Measurements from ENCODE around the gene ASTE1. TPM values are rescaled to one million over a fixed set of nuclear protein-coding genes. Genes with fewer than 3 reads are reported as not detected.

ASTE1 gene
- total RNA-seq, 1 experiment from 2014 or later, result 9.7 TPM

DNA sequence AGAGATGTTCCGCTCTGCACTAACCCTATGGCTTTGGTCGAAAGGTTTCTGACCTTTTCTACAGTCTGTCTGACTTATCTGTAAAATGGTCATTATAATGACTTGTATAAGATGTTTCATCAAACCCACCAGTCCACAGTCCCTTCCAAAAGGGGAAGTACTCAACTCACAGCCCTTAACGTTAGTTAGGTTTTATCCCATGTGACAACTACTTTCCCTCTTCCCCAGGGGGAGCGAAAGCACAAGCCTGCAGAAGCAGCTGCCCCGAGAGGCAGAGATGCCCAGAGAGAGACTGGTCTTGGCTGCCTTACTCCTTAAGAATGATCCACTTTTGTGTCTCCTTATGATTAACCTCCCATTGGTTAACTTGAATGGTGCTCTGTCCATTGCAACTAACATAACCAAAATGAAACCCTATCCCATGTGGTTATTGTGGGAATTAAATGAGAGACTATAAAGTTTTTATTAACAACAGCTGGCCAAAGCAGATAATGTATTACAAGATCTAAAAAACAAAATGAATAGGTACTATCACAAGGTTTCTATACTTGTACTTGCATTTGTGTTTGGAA lies 6.4 kb downstream of the ASTE1 start:
- no peak overlapping the region for H3T11ph ChIP-seq (ENCODE audit: low read length)
- H3K4ac ChIP-seq (ENCODE audit: low read depth, low read length), result no peak overlapping the region
- no peak overlapping the region for H3K27ac ChIP-seq (ENCODE audit: insufficient read length, low read depth, low read length)
- no peak for DNase-seq
- H3K27ac Mint-ChIP-seq, result no peak overlapping the region
- TF ChIP-seq, protein P1, sequence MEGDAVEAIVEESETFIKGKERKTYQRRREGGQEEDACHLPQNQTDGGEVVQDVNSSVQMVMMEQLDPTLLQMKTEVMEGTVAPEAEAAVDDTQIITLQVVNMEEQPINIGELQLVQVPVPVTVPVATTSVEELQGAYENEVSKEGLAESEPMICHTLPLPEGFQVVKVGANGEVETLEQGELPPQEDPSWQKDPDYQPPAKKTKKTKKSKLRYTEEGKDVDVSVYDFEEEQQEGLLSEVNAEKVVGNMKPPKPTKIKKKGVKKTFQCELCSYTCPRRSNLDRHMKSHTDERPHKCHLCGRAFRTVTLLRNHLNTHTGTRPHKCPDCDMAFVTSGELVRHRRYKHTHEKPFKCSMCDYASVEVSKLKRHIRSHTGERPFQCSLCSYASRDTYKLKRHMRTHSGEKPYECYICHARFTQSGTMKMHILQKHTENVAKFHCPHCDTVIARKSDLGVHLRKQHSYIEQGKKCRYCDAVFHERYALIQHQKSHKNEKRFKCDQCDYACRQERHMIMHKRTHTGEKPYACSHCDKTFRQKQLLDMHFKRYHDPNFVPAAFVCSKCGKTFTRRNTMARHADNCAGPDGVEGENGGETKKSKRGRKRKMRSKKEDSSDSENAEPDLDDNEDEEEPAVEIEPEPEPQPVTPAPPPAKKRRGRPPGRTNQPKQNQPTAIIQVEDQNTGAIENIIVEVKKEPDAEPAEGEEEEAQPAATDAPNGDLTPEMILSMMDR (conservative IDR thresholded peaks at IDR 0.05), result no peak
- H4K8ac ChIP-seq (replicated peaks; ENCODE audit: insufficient read length, low read depth, low read length), result no peak overlapping the region
- no peak overlapping the region for H4K5ac ChIP-seq (ENCODE audit: insufficient read length, low read depth, low read length)
- no peaks in the 10 kb centered on the region for H3K9me3 ChIP-seq (ENCODE audit: control insufficient read depth, low read depth, low read length)
- no peaks in the 10 kb centered on the region for H3K79me1 ChIP-seq (ENCODE audit: insufficient read depth, low read depth, low read length, poor library complexity, severe bottlenecking)
- peaks cover 4% of the 10 kb centered on the region in 2 experiments; a peak in 3 of 4 replicates for H3K4me1 Mint-ChIP-seq
- no peak overlapping the region for H2AFZ ChIP-seq (ENCODE audit: low read length)
- no peak overlapping the region for H3K14ac ChIP-seq (ENCODE audit: insufficient read depth, low read length)
- H2BK20ac ChIP-seq (ENCODE audit: low read depth, low read length, poor library complexity, severe bottlenecking), result no peak overlapping the region
- no peaks in the 10 kb centered on the region for H3K27me3 Mint-ChIP-seq (ENCODE audit: low read depth)
- H2BK12ac ChIP-seq (ENCODE audit: insufficient read length, low read depth, low read length), result no peak overlapping the region
- H3K9ac ChIP-seq (ENCODE audit: extremely low read depth, insufficient read length, low read length), result no peak overlapping the region
- no peak overlapping the region for H3K56ac ChIP-seq (ENCODE audit: insufficient read length, low read depth, low read length)
- WGBS (ENCODE audit: extremely low coverage, insufficient read length, low lambda C conversion rate), result no CpG with 5 or more reads among the region's 5 CpGs
- no peak overlapping the region for H2BK5ac ChIP-seq (ENCODE audit: insufficient read length, low read length)
- H4K20me1 ChIP-seq (ENCODE audit: control insufficient read depth, insufficient read depth, insufficient read length), result no peaks in the 10 kb centered on the region
- H2BK120ac ChIP-seq (ENCODE audit: low read depth, low read length, poor library complexity, severe bottlenecking), result no peak overlapping the region
- no peak overlapping the region for H2BK15ac ChIP-seq (ENCODE audit: low read depth, low read length)
- no peaks in the 10 kb centered on the region for H3K79me2 ChIP-seq (ENCODE audit: insufficient read depth, low read length)
- no peaks in the 10 kb centered on the region for H3K4me1 ChIP-seq (ENCODE audit: insufficient read depth, low read length)
- H3K4me2 ChIP-seq (ENCODE audit: insufficient read depth, insufficient read length, low read length), result no peak overlapping the region
- no peaks in the 10 kb centered on the region for H3K9me3 Mint-ChIP-seq
- H3K23ac ChIP-seq (ENCODE audit: insufficient read length, low read depth, low read length), result no peak overlapping the region
- peaks cover 7 to 28% (median 28%) of the 10 kb centered on the region in 3 experiments; a peak in 6 of 7 replicates for H3K36me3 Mint-ChIP-seq (ENCODE audit: insufficient read depth in 1 of 3, low read depth in 3 of 3)
- H3K27me3 ChIP-seq (ENCODE audit: insufficient read depth, low read length), result no peaks in the 10 kb centered on the region
- H4K91ac ChIP-seq (ENCODE audit: insufficient read length, low read depth, low read length), result no peak overlapping the region
- no peak overlapping the region for H3K4me3 Mint-ChIP-seq
- no peak overlapping the region for H3K18ac ChIP-seq (ENCODE audit: insufficient read length, low read depth, low read length)
- H2AK5ac ChIP-seq (ENCODE audit: insufficient read length, low read length), result no peak overlapping the region
- no peaks in the 10 kb centered on the region for H3K23me2 ChIP-seq (ENCODE audit: insufficient read length, low read depth, low read length, poor library complexity, severe bottlenecking)
